ENCODE measurements around the gene SOHLH2.

The SOHLH2 gene

GRCh38 chr13:36248700-36249099, 34.3 kb upstream of the SOHLH2 start:
- FAIRE-seq, result no peak
- TF ChIP-seq CTCF (IDR thresholded peaks at IDR 0.05; ENCODE audit: insufficient read depth, missing control alignments), result no peak
- DNase-seq (ENCODE audit: insufficient read length, low spot score), result no peak

GRCh38 chr13:36244990-36245389, 30.6 kb upstream of the SOHLH2 start:
- FAIRE-seq (no peak), DNase-seq (ENCODE audit: insufficient read length, low spot score) (no peak)
- TF ChIP-seq CTCF (IDR thresholded peaks at IDR 0.05; ENCODE audit: insufficient read depth, missing control alignments), result no peak

GRCh38 chr13:36244073-36244472, 29.7 kb upstream of the SOHLH2 start:
- TF ChIP-seq CTCF (IDR thresholded peaks at IDR 0.05; ENCODE audit: insufficient read depth, missing control alignments), result no peak
- DNase-seq (ENCODE audit: insufficient read length, low spot score) (no peak), FAIRE-seq (no peak)

- no peak for DNase-seq (ENCODE audit: insufficient read length, low spot score)
Observed at GRCh38 chr13:36242761-36243160, 28.4 kb upstream of the SOHLH2 start.

GRCh38 chr13:36231236-36231635, 16.9 kb upstream of the SOHLH2 start:
- DNase-seq (ENCODE audit: insufficient read length, low spot score) (no peak), FAIRE-seq (no peak)
- TF ChIP-seq CTCF (IDR thresholded peaks at IDR 0.05; ENCODE audit: insufficient read depth, missing control alignments), result no peak

More at GRCh38 chr13:36242761-36243160, 28.4 kb upstream of the SOHLH2 start:
- FAIRE-seq, result no peak
- no peak for TF ChIP-seq CTCF (IDR thresholded peaks at IDR 0.05; ENCODE audit: insufficient read depth, missing control alignments)

- FAIRE-seq, result no peak
- no peak for DNase-seq (ENCODE audit: insufficient read length, low spot score)
- TF ChIP-seq CTCF (IDR thresholded peaks at IDR 0.05; ENCODE audit: insufficient read depth, missing control alignments), result no peak
Observed at GRCh38 chr13:36224730-36225129, 10.4 kb upstream of the SOHLH2 start.

- DNase-seq (ENCODE audit: insufficient read length, low spot score) (no peak), FAIRE-seq (no peak)
- TF ChIP-seq CTCF (IDR thresholded peaks at IDR 0.05; ENCODE audit: insufficient read depth, missing control alignments), result no peak
Observed at GRCh38 chr13:36219883-36220282, 5.5 kb upstream of the SOHLH2 start.

Measured in D721Med (cell line).